ENCODE results near the gene PASK.

PASK gene

DNA sequence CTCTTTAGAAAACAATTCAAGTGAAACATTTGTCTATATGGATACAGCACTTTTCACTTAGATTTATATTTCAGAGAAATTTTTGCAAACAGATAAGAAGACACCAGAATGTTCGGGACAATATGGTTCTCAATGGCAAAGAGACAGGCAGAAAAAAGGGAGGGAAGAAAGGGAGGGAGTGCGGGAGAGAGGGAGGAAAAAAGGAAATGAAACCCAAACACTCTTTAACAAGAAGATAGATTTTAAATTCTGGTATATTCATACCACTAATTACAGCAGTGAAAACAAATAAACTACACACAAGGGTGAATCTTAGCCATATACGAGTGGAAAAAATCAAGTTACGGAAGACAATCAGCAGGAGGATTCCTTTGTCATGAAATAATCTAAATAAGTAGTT lies 3.0 kb downstream of the PASK start:
- no peak for DNase-seq

DNA sequence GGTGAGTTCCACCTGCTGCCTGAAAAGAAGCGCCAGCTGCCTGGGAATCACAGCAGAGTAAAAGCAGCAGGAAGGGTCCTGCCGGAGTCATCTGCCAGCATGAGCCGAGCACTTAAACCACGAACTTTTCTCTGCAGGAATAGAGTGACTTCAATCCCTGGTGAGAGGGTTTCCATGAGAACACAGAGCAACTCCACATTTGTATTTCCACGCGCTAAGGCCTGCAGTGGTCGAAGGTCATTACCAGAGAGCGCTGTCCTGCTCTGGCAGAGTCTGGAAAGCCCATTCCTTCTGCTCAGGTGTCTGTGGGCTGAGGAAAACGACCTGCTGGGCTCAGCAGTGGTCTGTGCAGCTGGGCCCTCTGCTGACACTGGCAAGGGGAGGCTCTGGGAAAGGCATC lies 6.7 kb downstream of the PASK start:
- DNase-seq, result no peak

DNA sequence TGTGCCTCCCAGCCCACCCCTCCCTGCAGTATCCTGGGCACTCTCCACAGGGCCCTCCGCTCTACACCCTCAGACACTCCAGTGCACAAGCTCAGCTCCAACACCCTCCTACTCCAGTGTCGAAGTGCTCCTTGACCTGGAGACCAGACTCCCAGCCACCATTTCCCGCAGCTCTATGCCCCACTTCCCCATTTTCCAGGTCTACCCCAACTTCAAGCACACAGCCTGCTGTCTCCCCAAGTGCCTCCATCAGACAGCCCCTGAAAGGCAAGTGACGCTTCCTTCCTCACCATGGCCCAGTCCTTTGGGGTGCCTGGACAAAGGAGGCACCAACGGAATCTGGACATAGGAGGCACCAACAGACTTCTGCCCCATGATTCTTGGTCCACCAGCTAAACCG lies 7.2 kb downstream of the PASK start:
- no peak for DNase-seq

DNA sequence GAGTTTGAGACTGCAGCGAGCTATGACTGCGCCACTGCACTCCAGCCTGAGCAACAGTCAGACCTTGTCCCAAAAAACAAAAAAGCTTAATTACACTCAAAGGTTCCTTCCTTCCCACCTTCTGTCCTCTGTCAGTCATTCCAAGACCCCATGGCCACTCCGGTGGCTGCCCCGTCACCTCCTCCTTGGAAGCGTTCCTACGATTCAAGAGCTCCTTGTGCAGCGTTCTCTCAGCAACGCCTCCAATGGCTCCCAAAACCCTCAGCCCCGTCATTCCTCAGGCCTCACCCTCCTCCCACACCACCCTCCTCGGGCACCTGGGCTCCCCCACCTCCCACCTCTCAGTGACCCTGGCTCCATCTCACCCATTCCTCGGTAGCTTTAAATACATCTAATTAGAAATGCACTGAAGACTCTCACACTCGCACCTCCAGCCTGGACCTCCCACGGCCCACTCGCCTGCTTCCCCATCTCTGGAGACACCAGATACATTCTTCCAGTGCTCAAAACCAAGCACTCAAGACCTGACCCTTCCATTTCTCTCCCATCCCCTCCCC lies 8.0 kb downstream of the PASK start:
- DNase-seq, result no peak

DNA sequence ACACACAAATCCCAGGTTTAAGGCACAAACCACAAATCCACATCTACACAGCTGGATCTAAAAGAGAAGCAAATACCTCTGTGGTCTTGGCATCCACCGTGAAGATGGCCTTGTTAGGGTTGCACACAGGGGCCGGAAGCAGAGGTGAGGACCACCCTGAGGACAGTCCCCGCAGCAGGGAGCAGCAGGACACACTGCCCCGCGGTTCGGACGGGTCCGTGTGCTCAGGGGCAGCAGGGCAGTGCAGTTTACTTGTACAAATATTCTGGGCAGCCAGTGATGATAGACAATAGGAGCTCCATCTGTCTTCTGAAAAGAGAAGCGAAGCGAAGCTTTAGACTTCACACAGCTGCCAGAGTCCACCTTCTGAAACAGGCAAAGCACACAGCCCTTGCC lies 8.8 kb downstream of the PASK start:
- DNase-seq, result no peak

DNA sequence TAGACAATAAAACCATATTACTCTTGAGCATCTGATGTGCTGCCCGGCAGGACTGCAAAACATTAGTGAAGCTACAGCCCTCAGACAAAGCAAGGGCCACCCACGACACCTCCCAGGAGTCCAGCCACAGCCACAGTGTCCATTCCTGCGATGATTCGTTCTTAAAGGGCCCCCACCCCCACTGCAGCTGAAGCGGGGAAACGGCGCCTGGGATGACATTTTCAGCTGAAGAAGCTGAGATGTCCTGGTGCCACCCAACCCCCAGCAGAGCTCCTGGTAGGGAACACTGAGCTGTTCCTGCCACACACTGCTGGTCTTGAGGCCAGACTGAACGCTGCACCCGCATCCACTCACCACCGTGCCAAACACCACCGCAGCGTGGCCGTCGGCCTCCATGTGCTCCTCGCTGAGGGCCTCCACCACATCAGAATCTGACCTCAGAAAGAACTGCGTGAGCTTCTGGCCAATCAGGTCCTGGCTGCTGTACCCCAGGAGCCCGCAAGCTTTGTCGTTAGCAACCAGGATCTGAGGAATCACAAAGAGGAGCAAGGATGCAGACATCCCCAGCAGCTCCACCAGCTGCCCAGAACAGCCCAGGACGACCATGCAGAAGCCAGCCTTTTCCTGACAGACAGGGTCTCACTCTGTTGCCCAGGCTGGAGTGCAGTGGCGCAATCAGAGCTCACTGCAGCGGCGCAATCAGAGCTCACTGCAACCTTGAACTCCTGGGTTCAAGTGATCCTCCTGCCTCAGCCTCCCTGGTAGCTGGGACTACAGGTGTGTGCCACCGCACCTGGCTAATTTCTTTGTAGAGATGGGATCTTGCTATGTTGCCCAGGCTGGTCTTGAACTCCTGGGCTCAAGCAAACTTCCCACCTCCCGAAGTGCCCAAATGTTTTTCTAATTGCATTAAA lies 9.5 kb downstream of the PASK start:
- DNase-seq, result no peak

DNA sequence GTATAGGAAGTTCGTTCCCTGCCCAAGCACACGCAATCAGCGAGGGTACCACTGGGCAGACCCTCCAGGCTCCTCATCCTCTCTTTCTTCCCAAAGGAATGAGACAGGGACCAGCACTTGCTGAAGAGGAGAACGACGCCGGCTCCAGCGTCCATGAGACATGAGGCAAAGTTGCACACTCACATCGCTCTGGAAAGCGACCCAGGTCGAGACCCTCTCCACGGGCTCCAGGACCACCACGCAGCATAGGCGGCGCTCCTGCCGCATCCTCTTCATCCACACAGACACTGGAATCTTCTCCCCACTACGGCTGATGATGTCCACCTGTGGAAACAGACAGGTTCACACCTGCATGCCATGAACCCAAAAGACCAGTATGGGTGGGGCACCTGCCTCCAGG lies 10.8 kb downstream of the PASK start:
- no peak for DNase-seq

DNA sequence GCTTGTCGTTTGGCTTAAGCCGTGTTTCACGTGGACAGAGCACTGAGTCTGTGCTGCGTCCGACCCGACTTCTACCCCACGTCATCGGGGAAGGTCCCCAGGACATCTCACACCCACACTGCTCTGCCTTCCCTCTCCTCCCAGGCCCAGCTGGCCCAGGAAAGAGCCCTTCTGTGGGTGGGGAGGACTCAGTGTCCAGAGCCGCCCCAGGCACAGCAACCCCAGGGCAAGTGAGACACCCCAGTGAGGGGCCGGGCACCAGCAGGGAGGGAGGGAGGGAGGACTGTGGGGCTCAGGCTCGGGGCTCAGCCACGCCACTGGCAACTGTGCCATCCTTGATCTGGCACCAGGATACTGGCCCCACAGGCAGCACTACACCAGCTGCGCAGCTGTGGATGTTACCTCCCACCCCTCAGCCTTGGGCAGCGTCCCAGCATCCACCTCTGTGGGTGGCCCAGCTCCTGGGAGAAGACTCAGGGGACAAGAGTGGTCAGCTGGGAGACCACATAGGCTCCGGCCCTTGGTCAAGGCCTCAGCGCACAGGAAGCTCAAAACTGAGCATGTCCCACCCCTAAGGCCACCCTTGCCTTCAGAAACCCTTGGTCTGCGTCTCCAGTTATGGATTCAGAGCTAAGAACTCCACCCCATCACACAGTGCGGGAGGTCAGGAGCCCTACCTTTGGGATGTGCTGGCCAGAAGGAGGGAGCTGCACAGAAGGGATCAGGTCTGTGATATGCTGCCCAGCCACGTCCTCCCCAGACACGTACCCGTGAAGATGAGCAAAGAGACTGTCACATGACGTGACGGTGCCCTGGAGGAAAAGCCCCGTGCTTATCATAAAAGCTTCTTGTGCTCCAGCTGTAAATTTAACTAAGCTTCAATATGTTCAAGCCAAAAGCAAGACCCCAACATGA lies 11.7 kb downstream of the PASK start:
- DNase-seq, result no peak

DNA sequence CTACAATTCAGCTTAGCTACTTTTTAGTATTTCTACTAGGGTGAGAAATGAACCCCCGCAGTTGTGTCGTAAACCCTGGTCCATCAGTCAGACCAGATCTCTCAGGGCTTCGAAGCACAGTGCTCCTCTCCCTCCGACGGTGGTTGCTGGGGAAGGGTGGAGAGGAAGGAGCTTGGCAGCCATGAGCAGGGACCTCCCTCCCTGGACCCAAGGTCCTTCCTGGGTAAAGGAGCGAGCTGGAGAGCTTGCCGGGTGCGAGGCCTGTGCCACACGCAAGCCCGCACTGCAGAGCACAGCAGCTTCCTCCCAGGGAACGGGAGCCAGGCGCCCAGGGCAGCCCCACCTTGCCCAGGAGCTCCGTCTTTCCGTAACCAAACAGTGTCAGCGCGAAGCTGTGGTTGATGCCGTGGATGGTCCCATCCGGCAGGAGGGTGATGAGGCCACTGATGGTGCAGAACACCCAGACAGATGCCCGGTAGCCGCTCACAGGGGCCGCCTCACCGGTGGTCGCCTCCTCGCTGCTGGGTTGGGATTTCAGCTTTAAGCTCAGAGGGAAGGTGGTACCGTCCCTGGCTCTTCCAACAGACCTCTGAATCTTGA lies 12.5 kb downstream of the PASK start:
- DNase-seq, result no peak

DNA sequence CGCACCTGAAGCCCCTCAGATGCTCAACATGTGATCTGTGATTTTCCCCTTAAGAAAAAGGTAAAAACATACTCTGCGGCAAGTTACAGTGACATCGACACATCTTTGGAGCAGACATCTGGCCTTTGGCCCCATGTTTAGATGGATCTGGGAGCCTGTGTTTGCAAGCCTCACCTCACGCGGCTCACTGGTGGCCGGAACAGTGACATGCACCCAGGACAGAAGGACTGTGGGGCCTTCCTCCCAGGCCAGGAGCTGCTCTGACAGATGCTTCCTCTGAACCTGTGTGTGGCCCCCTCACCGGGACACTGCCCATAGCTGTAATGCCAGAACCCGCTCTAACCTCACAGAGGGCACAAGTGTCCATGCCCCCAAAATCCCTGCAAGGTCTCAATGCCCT lies 13.1 kb downstream of the PASK start:
- DNase-seq, result no peak

DNA sequence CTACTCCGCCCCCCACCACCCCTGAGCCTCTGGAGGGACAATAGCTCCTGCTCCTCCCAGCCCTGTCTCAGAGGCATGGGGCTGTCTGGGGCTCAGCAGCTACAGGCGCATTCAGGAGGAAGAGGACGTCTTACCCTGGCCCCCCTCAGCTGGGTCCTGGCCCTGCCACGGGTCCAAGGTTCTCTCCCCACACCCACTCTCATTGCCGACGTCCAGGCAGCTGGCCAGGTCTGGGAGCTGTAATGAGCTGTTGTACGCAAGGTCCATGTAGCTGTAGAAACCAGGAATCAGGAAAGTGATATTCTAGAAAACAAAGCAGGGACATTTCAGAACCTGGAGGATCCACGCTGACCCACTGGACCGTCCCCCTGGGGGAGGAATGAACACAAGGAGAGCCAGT lies 13.5 kb downstream of the PASK start:
- DNase-seq, result no peak

DNA sequence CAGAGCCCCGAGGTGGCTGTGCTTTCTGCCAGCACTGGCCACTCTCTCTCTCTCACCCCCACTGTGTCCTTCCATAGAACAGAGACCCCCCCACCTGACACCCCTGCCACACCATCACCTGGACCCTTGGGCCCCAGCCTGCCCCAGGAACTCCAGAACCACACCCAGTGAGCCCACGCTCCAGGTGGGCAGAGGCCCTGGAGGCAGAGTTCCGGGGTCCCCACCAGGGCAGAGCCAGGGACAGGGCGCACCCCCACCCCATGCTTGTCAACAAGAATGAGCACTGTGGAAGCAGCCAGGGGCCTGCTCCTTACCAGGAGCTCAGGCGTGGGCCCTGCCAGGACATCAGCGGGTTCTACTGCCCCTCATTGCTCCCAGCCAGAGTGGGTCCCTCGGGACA lies 14.6 kb downstream of the PASK start:
- no peak for DNase-seq

DNA sequence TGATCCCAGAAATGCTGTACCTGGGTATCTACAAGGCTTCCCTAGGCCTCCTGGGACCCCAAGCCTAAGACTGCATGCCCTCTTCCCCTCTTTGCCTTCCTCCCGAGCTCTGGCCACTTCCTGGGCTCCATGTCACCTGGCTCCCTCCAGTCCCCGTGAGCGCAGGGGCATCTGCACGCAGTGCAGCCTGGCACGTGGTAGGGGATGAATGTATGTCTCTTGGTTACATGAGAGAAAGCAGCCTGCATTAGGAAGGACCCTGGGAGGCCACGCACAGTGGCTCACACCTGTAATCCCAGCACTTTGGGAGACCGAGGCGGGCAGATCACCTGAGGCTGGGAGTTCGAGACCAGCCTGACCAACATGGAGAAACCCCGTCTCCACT lies 15.8 kb downstream of the PASK start:
- no peak for DNase-seq

DNA sequence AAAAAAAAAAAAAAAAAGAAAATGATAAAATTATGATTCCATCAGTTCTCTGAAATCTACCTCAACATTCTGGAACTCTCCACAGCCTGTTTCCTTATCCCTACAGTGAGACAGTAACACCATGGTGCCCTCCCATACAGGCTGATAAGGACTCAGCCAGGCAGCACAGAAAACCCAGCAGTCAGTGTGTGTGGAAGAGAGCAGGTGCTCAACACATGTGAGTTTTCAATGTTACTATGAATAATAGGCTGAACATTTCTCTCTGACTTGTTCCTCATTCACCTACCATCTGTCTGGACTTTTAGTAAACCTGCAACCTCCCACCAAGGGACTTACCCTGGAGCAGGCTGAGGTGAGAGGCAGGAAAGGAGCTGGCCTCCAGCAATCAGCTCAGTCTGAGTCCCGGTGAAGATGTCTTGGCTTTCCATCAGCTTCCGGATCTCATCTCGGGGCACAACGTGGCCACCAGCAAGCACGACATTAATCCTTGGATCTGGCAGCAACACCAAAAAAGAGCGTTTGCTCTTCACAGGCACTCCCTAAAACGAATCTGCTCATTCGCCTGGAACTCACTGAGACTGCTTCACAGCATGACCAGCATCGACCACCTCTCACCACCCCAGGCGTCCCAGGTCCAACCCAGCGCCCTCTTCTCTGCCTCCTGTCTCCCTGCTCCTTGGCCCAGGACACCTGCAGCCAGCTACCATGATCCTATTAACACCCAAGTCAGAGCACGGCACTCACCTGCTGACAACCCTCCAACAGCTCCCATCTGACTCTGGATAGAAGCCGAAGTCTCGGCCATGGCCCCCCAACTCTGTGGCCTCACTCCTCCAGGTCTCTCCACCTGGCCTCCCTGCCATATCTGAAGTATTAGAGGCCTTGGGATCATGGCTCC lies 16.5 kb downstream of the PASK start:
- no peak for DNase-seq

DNA sequence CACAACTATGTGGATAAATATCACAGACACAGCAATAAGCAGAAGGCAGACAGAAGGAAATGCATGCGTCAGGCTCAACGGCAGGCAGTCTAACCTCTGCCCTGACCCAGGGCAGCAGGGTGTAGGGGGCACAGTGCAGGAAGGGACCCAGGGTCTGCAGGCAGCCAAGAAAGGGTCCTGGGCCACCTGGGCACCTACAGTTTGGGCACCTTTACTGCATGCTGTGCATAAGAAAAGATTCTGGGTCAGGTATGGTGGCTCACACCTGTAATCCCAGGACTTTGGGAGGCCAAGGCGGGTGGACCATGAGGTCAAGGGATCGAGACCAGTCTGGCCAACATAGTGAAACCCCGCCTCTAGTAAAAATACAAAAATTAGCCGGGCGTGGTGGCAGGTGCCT lies 17.7 kb downstream of the PASK start:
- DNase-seq, result no peak

DNA sequence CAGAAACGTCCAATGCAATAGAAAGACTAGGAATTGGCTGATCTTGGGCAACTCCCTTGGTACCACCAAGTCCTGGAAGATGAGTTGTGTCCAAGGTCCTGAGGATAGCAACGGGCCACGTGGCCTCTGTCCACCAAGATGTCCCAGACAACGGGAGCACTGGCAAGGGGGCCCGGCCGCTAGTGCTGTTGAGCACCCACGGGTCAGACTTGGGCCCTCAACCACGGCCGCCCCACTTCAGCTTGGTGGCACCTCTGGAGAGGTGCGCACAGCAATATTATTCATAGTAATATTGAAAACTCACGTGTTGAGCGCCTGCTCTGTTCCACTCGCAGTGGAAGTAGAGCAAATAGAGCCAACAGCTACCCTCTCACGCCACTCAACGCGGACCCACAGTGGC lies 19.0 kb downstream of the PASK start:
- DNase-seq, result no peak

DNA sequence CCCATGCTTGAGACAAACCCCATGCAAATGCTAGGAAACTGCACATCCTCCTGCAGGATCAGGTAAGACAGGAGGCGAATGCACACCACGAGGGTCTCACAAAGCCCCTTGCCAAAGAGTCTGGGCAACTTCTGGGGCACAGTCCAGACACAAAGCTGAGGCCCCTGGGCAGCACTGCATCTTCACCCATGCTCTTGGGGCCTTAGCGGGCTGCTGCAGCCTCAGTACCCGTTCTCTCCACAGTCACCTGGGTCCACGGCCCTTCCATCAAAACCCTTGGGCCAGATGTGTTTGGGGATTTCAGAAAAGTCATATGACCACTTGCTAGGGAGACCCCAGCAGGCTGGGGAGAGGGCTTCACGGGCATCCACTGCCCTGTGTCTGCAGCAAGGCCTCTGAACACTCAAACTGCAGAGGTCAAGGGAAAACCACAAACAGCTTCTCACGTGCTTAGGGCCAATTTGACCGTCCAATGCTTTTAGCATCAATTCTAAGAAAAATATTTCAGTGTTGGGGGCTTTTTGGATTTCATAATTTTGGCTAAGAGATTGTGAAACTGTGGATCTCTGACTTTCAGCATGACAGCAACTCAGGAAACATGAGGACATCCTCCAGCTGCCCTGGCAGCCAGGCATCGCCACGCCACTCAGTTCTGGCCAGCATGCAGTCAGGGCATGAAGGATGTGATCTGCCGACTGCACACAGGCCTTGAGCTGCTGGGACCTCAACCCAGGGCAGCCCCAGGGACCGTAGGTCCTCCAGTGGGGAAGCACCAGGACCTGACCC lies 20.0 kb downstream of the PASK start:
- DNase-seq, result no peak

DNA sequence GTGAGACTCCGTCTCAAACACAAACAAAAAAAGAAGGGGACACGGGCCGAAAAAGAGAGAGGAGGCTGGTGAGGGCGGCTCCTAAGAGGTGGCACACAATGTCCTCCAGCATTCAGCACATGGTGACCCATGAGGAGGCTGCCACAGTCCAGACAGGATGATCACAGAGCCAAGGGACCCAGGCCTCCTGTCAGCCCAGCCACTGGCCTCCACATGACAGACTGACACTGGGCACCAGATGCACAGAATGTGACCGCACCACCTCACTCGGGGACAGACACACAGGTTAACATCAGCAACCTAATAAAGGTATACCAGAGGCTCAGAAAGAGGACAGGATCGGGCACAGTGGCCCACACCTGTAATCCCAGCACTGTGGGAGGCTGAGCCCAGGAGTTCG lies 21.0 kb downstream of the PASK start:
- DNase-seq, result no peak

DNA sequence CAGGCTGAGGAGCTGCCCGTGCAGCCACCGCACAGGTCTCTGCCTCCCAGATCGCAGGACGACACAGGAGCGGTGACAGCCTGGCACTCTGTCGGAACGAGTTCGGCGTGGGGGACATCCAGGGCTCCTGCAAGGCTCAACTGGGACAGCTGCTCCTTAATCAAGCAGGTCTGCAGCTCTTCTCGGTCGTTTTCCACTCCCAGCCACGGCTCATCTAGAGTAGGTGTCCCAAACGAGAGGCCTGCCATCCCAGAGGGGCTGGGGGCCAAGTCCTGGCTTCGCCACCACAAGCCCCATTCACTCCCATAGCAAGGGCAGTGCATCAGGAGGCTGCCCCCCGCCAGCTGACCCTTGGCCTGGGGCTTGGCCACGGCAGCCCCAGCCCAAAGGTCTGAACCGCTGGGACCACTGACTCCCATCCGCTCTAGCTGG lies 22.5 kb downstream of the PASK start:
- DNase-seq, result no peak

DNA sequence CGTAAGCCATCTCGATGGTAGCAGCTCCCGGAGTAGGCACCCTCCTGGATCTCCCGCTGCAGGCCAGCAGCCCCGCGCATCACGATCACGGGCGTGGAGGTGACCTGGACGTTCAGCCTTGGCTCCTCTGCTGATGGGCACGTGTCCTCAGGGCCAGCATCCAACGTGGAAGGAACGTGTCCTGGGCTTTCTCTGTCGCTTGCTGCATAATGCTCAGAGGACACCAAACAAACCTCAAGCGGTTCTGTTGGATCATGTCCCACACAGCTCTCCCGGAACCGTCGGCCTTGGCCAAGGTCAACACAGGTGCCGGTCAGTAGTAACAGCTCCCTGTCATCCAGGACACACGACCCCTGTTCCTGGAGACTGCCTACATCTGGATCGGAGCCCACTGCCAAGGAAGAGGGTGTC lies 23.1 kb downstream of the PASK start:
- no peak for DNase-seq

DNA sequence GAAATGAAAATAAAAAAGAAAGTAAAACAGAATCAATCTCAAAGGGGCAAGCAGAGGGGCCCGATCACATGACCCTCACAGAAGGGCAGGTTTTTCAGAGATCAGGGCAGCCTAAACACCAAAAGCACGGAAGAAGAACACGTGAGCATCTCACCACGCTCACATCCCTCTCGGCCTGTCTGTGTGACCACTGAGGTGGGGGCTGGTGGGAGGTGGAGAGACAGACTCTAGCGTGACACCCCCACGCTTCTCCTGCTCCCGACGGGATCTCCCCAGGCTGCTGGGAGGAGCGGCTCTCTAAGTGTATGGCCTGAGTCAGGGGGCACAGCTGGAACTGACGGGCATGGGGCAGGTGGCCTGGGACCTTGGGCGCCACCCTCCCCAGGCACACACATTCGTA lies 23.6 kb downstream of the PASK start:
- DNase-seq, result no peak

All from activated naive CD4-positive, alpha-beta T cell (primary cell).